Measurements from ENCODE around the gene SRP14.

- no peak for TF ChIP-seq CTCF (IDR thresholded peaks at IDR 0.05)
- no peak for TF ChIP-seq ZFX (IDR thresholded peaks at IDR 0.05; ENCODE audit: borderline replicate concordance)
Measured at GRCh38 chr15:40079456-40079855, 40.5 kb upstream of the SRP14 start.
